PFSK-1 (cell line): ENCODE results near the gene BABAM2.

Source experiments
- FOXP2 ChIP-seq: optimal IDR thresholded peaks from 2 replicates; pipeline ENCODE3; 2011; ENCODE audit warnings: borderline replicate concordance, control low read depth, inconsistent platforms; ENCODE audit not compliant: insufficient read depth; ENCODE audit errors: extremely low read length, extremely low read depth
- POLR2AphosphoS5 ChIP-seq: IDR thresholded peaks from 2 replicates; pipeline ENCODE4 v1.6.1; 2012; ENCODE audit warnings: low read depth, mild to moderate bottlenecking, control low read depth, low read length, moderate library complexity
- SIN3A ChIP-seq: IDR thresholded peaks from 2 replicates; pipeline ENCODE4 v1.6.1; 2012; ENCODE audit warnings: mild to moderate bottlenecking, low read length, moderate library complexity, borderline replicate concordance; ENCODE audit not compliant: insufficient read depth
- TAF1 ChIP-seq: IDR thresholded peaks from 2 replicates; pipeline ENCODE4 v1.6.1; 2012; ENCODE audit warnings: low read length, control low read depth, borderline replicate concordance; ENCODE audit not compliant: insufficient read depth
- TF ChIP-seq, protein P1 (sequence below), 2 experiments: IDR thresholded peaks; 2 replicates each; pipeline versions ENCODE4 v1.6.1 to v1.8.0; 2011 to 2012; ENCODE audit warnings: low read depth in 2 of 2, low read length in 2 of 2, control low read depth in 1 of 2, inconsistent platforms in 1 of 2, mild to moderate bottlenecking in 1 of 2, moderate library complexity in 1 of 2; ENCODE audit not compliant: insufficient read depth in 1 of 2

DNA sequence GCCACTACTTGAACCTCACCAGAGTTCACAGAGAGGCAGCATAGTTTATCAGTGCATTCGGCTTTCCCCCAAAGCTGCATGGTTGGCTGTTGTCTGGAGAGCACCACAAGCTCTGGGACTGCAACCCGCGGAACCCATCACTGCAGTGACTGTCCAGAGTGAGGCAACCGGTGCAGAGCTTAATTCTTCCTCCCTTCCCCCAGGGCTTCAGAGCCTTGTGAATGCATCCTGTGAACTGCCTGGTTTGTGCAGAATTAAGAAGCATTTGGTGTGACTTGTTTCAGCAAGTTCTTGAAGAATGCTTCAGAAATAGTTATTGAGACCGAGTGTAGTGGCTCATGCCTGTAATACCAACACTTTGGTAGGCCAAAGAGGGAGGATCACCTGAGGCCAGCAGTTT lies 402.9 kb downstream of the BABAM2 start:
- TF ChIP-seq, protein P1, sequence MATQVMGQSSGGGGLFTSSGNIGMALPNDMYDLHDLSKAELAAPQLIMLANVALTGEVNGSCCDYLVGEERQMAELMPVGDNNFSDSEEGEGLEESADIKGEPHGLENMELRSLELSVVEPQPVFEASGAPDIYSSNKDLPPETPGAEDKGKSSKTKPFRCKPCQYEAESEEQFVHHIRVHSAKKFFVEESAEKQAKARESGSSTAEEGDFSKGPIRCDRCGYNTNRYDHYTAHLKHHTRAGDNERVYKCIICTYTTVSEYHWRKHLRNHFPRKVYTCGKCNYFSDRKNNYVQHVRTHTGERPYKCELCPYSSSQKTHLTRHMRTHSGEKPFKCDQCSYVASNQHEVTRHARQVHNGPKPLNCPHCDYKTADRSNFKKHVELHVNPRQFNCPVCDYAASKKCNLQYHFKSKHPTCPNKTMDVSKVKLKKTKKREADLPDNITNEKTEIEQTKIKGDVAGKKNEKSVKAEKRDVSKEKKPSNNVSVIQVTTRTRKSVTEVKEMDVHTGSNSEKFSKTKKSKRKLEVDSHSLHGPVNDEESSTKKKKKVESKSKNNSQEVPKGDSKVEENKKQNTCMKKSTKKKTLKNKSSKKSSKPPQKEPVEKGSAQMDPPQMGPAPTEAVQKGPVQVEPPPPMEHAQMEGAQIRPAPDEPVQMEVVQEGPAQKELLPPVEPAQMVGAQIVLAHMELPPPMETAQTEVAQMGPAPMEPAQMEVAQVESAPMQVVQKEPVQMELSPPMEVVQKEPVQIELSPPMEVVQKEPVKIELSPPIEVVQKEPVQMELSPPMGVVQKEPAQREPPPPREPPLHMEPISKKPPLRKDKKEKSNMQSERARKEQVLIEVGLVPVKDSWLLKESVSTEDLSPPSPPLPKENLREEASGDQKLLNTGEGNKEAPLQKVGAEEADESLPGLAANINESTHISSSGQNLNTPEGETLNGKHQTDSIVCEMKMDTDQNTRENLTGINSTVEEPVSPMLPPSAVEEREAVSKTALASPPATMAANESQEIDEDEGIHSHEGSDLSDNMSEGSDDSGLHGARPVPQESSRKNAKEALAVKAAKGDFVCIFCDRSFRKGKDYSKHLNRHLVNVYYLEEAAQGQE (IDR thresholded peaks at IDR 0.05; ENCODE audit: insufficient read depth in 1 of 2, low read depth in 2 of 2, low read length in 2 of 2) = no peak
- TF ChIP-seq TAF1 (no peak), POLR2AphosphoS5 (no peak), SIN3A (no peak), FOXP2 (no peak)
